GM21723 (cell line): ENCODE results near the gene IFI27L1.
A peak's percentile ranks its signal among the peaks of the same experiment; 100 is the strongest.

Experiments
- ATAC-seq: cut with Tn5 transposase; IDR thresholded peaks from one replicate; pipeline ENCODE4 v1.9.1; 2021; ENCODE audit warnings: mild to moderate bottlenecking, moderate library complexity; ENCODE audit not compliant: unreplicated experiment

IFI27L1 gene

GRCh38 chr14:94077823-94078222 lies 3.3 kb upstream of the IFI27L1 start:
- no peak for ATAC-seq

DNA sequence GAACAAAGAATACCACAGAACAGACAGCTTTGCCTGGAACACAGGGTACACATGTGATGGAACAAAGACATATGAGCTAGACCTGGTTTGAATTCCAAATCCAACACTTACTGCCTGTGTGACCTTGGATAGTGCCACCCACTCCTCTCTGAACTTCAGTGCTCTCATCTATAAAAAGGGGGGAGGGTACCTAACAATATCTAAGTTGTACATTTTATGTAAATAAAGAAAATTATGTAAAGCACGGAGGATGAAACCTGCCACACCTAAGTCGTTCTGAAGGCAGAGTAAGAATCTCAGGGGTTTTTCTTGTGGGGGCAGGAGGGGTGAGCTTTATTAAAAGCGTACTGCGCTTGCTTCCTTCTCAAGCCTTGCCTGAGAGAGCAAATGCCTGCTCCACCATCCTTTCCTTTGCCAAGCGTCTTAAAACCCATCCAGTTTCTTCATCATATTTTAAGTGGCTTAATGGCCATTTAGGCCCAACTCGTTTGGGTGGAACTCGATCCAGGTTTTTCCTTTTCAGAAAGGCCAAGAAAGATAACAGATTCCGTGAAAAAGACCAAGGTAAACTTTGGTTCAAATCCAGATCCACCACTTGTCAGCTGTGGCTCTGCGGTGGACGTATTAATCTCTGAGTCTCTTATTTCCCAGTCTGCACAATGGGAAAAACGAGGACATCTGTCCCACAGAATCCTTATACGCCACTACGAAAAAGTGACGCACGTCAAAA lies 1.1 kb upstream of the IFI27L1 start:
- ATAC-seq, result no peak

DNA sequence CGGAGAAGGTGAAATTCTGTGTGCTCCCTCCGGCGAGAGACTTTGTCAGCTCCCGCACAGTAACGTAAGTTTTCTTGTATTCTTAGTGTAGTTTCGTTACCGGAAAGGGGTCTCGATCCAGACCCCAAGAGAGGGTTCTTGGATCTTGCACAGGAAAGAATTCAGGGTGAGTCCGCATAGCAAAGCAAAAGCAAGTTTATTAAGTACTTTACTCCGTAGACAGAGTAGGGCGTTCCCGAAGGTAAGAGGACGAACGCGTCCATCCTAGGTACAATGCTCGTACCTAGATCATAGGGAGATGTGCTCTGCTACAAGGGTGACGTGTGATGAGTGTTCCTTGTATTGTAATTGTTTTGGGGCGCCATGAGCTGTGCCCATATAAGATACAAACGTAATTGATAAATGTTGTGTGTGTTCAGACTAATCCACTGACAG lies 293 bp downstream of the IFI27L1 start:
- peak; percentile 27 for ATAC-seq

GRCh38 chr14:94087891-94088290 lies 6.8 kb downstream of the IFI27L1 start:
- ATAC-seq, result no peak

GRCh38 chr14:94088516-94088915 lies 7.4 kb downstream of the IFI27L1 start:
- no peak for ATAC-seq

GRCh38 chr14:94089479-94089878 lies 8.4 kb downstream of the IFI27L1 start:
- ATAC-seq, result no peak

GRCh38 chr14:94093418-94093817 lies 12.3 kb downstream of the IFI27L1 start:
- no peak for ATAC-seq

DNA sequence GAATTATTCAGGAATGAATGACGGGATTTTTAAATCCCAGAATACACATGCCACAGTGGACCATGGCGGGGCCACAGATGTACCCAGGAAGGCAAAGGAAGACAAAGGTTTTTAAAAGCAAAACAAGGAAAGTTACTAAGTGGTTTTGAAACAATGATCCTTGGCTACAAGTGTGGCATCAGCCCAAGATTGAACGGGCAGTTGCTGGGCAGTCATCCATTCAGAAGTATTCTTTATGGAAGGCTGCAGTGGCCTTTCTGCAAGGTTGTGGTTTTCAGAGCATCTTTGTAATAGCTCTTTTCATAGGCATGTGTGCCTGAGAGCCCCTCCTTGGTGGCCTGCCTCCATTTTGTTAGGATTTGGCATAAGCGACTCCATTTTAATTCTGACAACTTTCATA lies 16.0 kb downstream of the IFI27L1 start:
- ATAC-seq, result no peak

DNA sequence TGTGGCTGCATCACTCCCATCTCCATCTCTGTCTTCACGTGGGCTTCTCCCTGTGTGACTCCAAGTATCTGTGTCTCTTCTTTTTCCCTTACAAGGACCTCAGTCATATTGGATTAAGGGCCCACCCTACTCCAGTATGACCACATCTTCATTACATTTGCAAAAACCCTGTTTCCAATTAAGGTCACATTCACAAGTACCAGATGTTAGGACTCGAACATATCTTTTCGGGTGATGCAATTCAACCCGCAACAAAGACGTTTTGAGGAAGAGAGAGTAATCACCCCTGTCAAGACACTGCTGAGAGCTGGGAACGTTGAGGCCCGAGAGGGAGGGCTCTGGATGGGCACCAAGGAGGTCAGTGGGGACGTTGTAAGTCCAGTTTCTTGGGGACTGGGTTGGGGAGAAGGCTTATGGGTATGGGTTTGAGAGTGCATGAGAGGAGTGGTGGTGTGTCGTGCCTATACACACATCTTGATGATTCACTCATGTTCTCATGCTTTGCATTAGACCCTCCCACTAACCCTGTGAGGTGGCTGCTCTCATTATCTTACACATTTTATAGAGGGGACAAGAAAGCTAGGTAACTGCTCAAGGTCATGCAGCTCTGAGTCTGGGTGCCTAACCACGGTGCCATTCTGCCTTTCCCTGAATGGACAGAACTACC lies 17.3 kb downstream of the IFI27L1 start:
- no peak for ATAC-seq

GRCh38 chr14:94099006-94099405 lies 17.9 kb downstream of the IFI27L1 start:
- ATAC-seq, result no peak

- no peak for ATAC-seq
These were observed 19.7 kb downstream of the IFI27L1 start for GRCh38 chr14:94100847-94101246.

DNA sequence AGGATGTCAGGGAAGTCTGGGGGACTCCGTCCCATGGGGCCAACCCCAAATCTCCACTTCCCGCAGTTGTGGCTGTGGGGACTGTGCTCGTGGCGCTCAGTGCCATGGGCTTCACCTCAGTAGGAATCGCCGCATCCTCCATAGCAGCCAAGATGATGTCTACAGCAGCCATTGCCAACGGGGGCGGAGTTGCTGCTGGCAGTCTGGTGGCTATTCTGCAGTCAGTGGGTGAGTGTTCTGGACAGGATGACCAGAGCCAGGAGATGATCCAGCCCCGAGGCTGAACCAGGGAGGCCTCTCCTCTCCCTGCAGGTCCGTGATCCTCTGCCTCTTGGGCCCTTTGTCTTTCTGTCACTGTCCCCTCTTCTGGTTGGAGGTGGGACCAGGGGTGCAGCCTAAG lies 20.6 kb downstream of the IFI27L1 start:
- ATAC-seq, result no peak

DNA sequence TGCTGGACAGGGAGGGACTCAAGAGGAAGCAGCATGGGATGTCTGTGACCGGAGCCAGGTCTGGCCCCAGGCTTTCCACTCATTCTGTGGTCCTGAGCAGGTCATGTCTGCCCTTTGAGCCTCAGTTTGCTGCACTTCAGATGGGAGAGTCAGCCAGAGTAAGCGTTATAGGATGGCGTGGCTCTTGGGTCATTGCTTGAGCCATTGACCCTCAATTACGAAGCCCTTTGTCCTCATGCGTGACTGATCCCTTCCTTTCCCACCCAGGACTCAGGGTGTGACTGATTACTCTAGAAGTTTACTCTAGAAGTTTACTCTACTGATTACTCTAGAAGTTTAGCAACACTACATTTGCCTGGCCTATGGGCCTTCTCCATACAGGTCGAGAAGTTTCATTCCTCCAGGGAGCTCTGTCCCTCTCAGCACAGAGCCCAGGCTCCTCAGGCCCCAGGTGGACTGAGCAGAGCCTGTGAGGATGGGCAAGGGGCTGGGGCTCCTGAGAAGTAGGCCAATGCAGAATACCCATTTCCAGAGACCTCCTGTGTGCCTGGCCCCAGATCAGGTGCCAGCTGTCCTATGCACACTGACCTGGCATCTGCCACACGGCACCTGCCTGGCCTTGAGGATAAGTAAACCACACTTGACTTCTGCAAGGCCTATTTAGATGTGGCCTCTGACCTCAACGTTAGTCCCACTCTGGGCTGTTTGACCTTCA lies 21.8 kb downstream of the IFI27L1 start:
- no peak for ATAC-seq

DNA sequence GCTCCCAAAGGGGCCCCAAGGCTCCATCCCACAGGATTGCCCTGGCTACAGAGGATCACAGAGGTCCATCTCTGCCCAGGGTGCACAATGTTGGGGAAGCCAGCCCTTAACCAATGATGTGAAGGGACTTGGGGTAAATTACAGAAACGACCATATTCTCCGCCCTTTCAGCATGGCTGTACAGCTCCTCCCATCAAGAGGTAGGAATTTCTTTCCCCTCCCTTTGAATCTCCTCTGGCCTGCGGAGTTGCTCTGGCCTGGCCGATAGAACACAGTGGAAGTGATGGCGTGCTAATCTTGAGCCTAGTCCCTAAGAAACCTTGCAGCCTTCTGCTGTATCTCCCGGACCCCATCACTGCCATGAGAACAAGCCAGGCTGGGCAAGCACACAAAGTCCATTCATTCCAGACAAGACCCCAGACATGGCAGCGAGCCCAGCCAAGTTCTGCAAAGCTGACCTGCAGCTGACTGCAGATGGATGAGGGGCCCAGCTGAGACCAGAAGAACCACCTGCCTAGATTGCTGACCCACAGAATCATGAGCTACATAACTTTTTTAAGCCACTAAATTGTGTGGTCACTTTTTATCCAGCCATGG lies 22.5 kb downstream of the IFI27L1 start:
- no peak for ATAC-seq

- no peak for ATAC-seq
These were observed 23.6 kb downstream of the IFI27L1 start for GRCh38 chr14:94104731-94105130.

DNA sequence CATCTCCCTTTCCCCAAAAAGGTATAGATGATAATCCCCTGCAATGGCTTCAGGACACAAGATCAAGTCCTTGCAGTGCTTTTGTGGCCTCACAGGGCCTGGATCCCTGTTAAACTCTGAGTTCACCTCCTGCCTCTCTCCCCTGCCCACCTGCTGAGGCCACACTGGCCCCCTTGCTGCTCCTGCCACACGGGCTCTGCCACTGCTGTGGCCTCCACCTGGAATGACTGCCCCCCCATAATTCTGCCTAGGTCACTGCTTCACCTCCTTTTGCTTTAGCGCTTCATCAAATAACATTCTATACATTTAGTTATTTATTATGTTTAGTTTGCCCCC lies 28.8 kb downstream of the IFI27L1 start:
- ATAC-seq, result no peak

- no peak for ATAC-seq
These were observed 29.6 kb downstream of the IFI27L1 start, which contains the start of gene IFI27 for GRCh38 chr14:94110552-94111181. Gene IFI27 (plus strand): TSS chr14:94110736.

- no peak for ATAC-seq
These were observed 30.4 kb downstream of the IFI27L1 start for GRCh38 chr14:94111276-94112095.

GRCh38 chr14:94112513-94113063 lies 31.5 kb downstream of the IFI27L1 start:
- ATAC-seq, result no peak

DNA sequence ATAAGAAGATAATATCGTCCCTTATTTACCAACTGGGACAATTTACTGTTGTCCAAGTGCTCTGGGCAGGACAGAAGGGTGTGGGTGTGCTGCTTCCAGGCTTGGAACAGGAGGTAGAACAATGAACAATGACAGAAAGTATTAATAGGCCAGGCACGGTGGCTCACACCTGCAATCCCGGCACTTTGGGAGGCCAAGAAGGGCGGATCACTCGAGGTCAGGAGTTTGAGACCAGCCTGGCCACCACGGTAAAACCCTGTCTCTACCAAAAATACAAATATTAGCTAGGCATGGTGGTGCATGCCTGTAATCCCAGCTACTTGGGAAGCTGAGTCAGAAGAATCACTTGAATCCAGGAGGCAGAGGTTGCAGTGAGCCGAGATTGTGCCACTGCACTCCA lies 32.0 kb downstream of the IFI27L1 start:
- ATAC-seq, result no peak
